ENCODE data around the gene JAZF1. TPM values are rescaled to one million over a fixed set of nuclear protein-coding genes. Genes with fewer than 3 reads are reported as not detected.

The JAZF1 gene
- polyA plus RNA-seq, 1 experiment = 11.6 TPM

DNA sequence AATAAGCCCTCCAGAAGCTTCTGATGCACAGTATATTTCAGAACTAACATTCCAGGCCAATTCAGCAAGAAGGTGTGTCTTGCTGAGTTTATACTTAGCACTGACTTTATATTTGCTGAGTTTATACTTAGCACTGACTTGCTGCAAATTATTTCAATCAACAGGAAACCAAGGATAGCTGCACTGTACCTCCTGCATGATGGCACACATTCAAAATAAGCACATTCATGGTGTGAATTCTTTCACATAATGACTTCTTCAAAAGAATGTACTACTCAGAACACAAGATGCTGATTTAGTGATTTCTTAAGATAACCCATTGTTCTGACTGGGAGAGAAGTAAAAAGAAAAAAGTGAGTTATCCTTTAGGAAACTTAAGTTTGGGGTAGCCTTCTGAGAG lies 52.0 kb downstream of the JAZF1 start:
- POLR2A ChIA-PET = no interaction called here
- Histone ChIP-seq H3K27me3 (ENCODE audit: control insufficient read depth, insufficient read depth, low read length) (no peaks in the 10 kb centered on the region), H3K36me3 (ENCODE audit: control insufficient read depth, insufficient read depth, low read length) (no peaks in the 10 kb centered on the region), H3K4me3 (ENCODE audit: low read depth, low read length) (no peak overlapping the region)
- TF ChIP-seq, protein P1, sequence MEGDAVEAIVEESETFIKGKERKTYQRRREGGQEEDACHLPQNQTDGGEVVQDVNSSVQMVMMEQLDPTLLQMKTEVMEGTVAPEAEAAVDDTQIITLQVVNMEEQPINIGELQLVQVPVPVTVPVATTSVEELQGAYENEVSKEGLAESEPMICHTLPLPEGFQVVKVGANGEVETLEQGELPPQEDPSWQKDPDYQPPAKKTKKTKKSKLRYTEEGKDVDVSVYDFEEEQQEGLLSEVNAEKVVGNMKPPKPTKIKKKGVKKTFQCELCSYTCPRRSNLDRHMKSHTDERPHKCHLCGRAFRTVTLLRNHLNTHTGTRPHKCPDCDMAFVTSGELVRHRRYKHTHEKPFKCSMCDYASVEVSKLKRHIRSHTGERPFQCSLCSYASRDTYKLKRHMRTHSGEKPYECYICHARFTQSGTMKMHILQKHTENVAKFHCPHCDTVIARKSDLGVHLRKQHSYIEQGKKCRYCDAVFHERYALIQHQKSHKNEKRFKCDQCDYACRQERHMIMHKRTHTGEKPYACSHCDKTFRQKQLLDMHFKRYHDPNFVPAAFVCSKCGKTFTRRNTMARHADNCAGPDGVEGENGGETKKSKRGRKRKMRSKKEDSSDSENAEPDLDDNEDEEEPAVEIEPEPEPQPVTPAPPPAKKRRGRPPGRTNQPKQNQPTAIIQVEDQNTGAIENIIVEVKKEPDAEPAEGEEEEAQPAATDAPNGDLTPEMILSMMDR (IDR thresholded peaks at IDR 0.05; ENCODE audit: insufficient read depth, low read depth, low read length) = no peak
- CTCF ChIA-PET = interaction anchor here (0.6 to 1.1 kb wide), 2 partner anchors 31 to 40 kb away, joined by 3 to 4 read pairs; no protein-coding TSS in a partner anchor
- DNase-seq (ENCODE audit: low read depth) = no peak

DNA sequence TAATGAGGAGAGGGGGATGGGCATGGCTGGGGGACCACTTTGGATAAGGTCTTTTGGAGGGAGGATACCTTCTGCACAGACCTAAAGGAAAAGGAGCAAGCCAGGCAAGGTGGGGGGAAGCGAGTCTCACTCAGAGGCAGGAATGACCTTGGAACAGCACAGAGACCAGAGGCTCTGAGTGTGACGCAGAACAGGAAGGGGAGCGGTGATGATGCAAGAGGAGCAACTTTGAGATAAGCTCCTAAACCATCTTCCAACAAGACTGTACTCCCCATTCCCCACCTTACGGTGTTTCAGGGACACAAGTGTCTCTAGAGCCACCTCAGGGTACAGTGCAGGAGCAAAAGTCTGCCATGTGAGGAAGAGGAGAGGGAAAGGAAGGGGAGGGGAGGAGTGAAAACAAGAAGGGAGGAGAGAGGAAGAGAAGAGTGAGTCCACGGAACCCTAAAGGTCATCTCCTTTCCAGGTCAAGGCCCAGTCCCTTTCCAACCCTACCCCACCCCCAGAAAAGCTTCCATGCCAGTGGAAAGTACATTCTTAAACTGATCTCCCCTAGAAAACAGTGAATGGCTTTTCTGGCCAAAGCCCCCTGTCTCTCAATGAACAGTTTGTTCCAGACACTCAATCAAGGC lies 54.1 kb downstream of the JAZF1 start:
- Histone ChIP-seq H3K36me3 (ENCODE audit: control insufficient read depth, insufficient read depth, low read length) (no peaks in the 10 kb centered on the region), H3K27me3 (ENCODE audit: control insufficient read depth, insufficient read depth, low read length) (no peaks in the 10 kb centered on the region), H3K4me3 (ENCODE audit: low read depth, low read length) (no peak overlapping the region)
- TF ChIP-seq, protein P1 (IDR thresholded peaks at IDR 0.05; ENCODE audit: insufficient read depth, low read depth, low read length) = no peak
- DNase-seq (ENCODE audit: low read depth) = no peak
- CTCF ChIA-PET = interaction anchor here (0.9 to 1.2 kb wide), 2 partner anchors 9 to 49 kb away, joined by 3 to 4 read pairs; no protein-coding TSS in a partner anchor
- POLR2A ChIA-PET = no interaction called here

DNA sequence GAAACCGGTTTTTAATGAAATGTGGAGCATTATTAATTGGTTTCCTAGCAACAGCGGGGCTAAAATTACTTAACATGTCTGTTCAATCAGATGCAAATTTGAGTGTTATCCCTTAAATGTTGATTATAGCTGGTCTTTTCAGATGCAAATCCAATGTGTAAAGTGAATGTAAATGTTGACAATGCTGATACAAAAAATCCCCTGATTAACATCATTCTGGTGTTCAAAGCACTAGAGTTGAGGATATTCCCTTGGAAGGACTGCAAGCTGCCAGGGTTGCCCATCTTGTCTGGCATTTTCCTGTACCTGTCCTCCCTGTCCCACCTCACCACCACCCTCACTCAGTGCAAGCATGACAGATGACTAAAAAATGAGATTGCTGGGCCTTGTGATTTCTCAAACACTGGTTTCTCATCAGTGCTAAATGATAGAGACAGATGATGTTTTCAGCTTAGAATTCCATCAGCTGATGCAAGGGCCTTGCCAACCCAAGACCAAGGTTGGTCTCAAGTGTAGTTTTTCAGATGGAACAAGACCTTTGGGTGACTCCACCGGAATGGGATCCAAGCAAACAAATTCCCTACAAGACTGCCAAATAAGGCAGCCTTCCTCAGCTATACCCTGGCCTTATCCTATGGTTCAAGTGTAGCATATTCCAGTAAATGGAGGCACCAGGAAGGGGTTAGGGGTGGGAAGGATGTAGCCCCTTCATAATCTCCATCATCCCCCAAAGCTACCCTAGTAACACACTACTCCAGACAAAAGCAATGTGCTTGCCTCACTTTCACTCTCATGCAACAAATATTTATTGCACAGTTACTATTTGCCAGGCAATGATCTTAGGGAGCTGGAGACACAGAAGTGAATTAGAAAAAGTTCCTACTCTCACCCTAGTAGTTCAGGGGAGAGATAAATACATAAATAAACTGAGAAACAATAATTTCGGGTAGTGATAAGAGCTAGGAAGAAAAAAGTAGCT lies 54.9 kb downstream of the JAZF1 start:
- Histone ChIP-seq H3K4me3 (ENCODE audit: low read depth, low read length) (no peak overlapping the region), H3K36me3 (ENCODE audit: control insufficient read depth, insufficient read depth, low read length) (no peaks in the 10 kb centered on the region), H3K27me3 (ENCODE audit: control insufficient read depth, insufficient read depth, low read length) (no peaks in the 10 kb centered on the region)
- ChIA-PET POLR2A (interaction anchor here (0.6 to 0.8 kb wide), 2 partner anchors 9 to 12 kb away, joined by 3 to 4 read pairs; no protein-coding TSS in a partner anchor), CTCF (interaction anchor here (0.9 to 1.2 kb wide), 4 partner anchors 10 to 48 kb away, joined by 3 to 4 read pairs (median 3); no protein-coding TSS in a partner anchor)
- TF ChIP-seq, protein P1 (IDR thresholded peaks at IDR 0.05; ENCODE audit: insufficient read depth, low read depth, low read length) = no peak
- no peak for DNase-seq (ENCODE audit: low read depth)

DNA sequence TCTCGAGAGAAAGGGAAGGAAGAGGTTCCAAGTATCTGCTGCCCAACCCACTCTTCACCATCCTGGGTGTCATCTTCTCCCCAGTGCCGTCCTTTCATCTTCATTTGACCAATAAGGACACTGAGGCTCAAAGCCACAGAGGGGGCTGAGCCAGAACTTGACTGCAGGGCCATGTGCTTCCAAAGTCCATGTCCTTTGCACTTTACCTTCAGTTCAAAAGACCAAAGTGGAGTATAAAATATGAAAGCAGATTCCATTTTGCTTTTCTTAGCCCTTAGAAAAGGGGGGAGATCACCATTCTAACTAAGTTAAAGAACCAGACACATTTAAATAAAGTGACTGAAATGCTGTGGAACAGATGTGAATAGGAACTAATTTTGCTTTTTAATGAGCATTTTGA lies 56.2 kb downstream of the JAZF1 start:
- H3K36me3 ChIP-seq (ENCODE audit: control insufficient read depth, insufficient read depth, low read length) = no peaks in the 10 kb centered on the region
- TF ChIP-seq, protein P1 (IDR thresholded peaks at IDR 0.05; ENCODE audit: insufficient read depth, low read depth, low read length) = no peak
- POLR2A ChIA-PET = interaction anchor here (0.8 kb wide), 1 partner anchor 11 kb away, joined by 3 read pairs; no protein-coding TSS in a partner anchor
- no peak overlapping the region for H3K4me3 ChIP-seq (ENCODE audit: low read depth, low read length)
- DNase-seq (ENCODE audit: low read depth) = no peak
- CTCF ChIA-PET = interaction anchor here (1.0 kb wide), 1 partner anchor 27 kb away, joined by 3 read pairs; no protein-coding TSS in a partner anchor
- no peaks in the 10 kb centered on the region for H3K27me3 ChIP-seq (ENCODE audit: control insufficient read depth, insufficient read depth, low read length)

DNA sequence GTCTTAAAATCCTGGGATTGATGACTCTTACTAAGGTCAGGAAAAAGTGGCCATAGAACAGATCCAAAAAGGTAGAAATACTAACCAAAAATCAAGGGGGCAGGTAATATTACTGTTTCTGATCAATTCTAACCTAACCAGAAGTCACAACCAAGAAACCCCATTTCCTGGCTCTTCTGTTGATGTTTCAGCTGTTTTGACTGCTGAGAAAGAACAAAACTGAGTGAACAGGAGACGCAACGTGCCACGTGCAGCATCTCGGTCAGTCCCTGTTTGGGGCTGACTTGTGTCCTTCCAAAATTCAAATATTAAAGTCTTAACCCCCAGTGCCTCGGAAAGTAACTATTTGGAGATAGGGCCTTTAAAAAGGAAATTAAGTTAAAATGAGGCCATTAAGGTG lies 56.8 kb downstream of the JAZF1 start:
- TF ChIP-seq, protein P1 (IDR thresholded peaks at IDR 0.05; ENCODE audit: insufficient read depth, low read depth, low read length) = no peak
- H3K36me3 ChIP-seq (ENCODE audit: control insufficient read depth, insufficient read depth, low read length) = no peaks in the 10 kb centered on the region
- H3K4me3 ChIP-seq (ENCODE audit: low read depth, low read length) = no peak overlapping the region
- ChIA-PET CTCF (no interaction called here), POLR2A (no interaction called here)
- no peak for DNase-seq (ENCODE audit: low read depth)
- H3K27me3 ChIP-seq (ENCODE audit: control insufficient read depth, insufficient read depth, low read length) = no peaks in the 10 kb centered on the region

Data from BJ (cell line).